Neural cell (in vitro differentiated cells): ENCODE measurements around the gene HDAC7. TPM values are rescaled to one million over a fixed set of nuclear protein-coding genes. Genes with fewer than 3 reads are reported as not detected.
A peak's percentile ranks its signal among the peaks of the same experiment; 100 is the strongest.

Experiments
- H2AFZ ChIP-seq: fragments of 200-600, 300-800 bp; sonication (generic), shearing (Covaris generic); 2 replicates; pipeline ENCODE4 v1.6.0; 2014; ENCODE audit warnings: low read depth, mild to moderate bottlenecking, antibody characterized with exemption, low read length, moderate library complexity
- H3F3A ChIP-seq: fragments of 200-600 bp; shearing (Covaris generic); 2 replicates; pipeline ENCODE4 v1.6.1; 2016; ENCODE audit warnings: mild to moderate bottlenecking, moderate library complexity, mixed read lengths, antibody characterized with exemption, low read length; ENCODE audit not compliant: insufficient read depth, poor library complexity, severe bottlenecking
- H3K27ac ChIP-seq: fragments of 200-600, 300-800 bp; sonication (generic), shearing (Covaris generic); 2 replicates; pipeline ENCODE4 v1.5.1; 2014; ENCODE audit warnings: mild to moderate bottlenecking, low read length, moderate library complexity
- H3K27me3 ChIP-seq: fragments of 300-800, 200-600 bp; sonication (generic), shearing (Covaris generic); 2 replicates; pipeline ENCODE4 v1.6.0; 2014; ENCODE audit warnings: mild to moderate bottlenecking, low read depth, low read length, moderate library complexity; ENCODE audit not compliant: insufficient read depth
- H3K36me3 ChIP-seq: fragments of 300-800, 200-600 bp; sonication (generic), shearing (Covaris generic); 2 replicates; pipeline ENCODE4 v1.5.1; 2014; ENCODE audit warnings: mild to moderate bottlenecking, antibody characterized with exemption, low read length, moderate library complexity; ENCODE audit not compliant: insufficient read depth
- H3K4me2 ChIP-seq: fragments of 300-800, 200-600 bp; sonication (generic), shearing (Covaris generic); 2 replicates; pipeline ENCODE4 v1.6.0; 2014; ENCODE audit warnings: mild to moderate bottlenecking, low read length
- H3K4me3 ChIP-seq: fragments of 300-800, 200-600 bp; sonication (generic), shearing (Covaris generic); 2 replicates; pipeline ENCODE4 v1.5.1; 2014; ENCODE audit warnings: mild to moderate bottlenecking, low read length, moderate library complexity
- H3K79me2 ChIP-seq: fragments of 200-600 bp; shearing (Covaris generic); replicated peaks from 2 replicates; pipeline ENCODE4 v1.6.0; 2014; ENCODE audit warnings: mild to moderate bottlenecking, low read length, moderate library complexity; ENCODE audit not compliant: insufficient read depth
- H3K9ac ChIP-seq: fragments of 300-800, 200-600 bp; sonication (generic), shearing (Covaris generic); 2 replicates; pipeline ENCODE4 v1.6.1; 2016; ENCODE audit warnings: mild to moderate bottlenecking, low read length, mixed read lengths
- H3K9me2 ChIP-seq: fragments of 200-600 bp; shearing (Covaris generic); 2 replicates; pipeline ENCODE4 v1.6.1; 2016; ENCODE audit warnings: mild to moderate bottlenecking, low read length, mixed read lengths; ENCODE audit not compliant: insufficient read depth
- H3K9me3 ChIP-seq: fragments of 200-600, 300-800 bp; sonication (generic), shearing (Covaris generic); 2 replicates; pipeline ENCODE4 v1.6.1; 2016; ENCODE audit warnings: mild to moderate bottlenecking, mixed run types, low read length, moderate library complexity, mixed read lengths
- H4K20me1 ChIP-seq: fragments of 200-600 bp; shearing (Covaris generic); 2 replicates; pipeline ENCODE4 v1.6.1; 2016; ENCODE audit warnings: mild to moderate bottlenecking, mixed run types; ENCODE audit not compliant: insufficient read depth
- CTCF ChIP-seq: fragments of 450-650 bp; IDR thresholded peaks from 2 replicates; pipeline ENCODE4 v1.5.1; 2014; ENCODE audit warnings: antibody characterized with exemption, mild to moderate bottlenecking, moderate library complexity; ENCODE audit not compliant: poor library complexity, severe bottlenecking
- EP300 ChIP-seq: fragments of 450-650 bp; conservative IDR thresholded peaks from 2 replicates; pipeline ENCODE4 v1.6.1; 2014; ENCODE audit warnings: antibody characterized with exemption, mild to moderate bottlenecking, moderate library complexity; ENCODE audit not compliant: poor library complexity, severe bottlenecking
- EZH2 ChIP-seq: fragments of 200-600, 300-800 bp; shearing (Covaris generic), sonication (generic); IDR thresholded peaks from 2 replicates; pipeline ENCODE4 v1.6.1; 2014; ENCODE audit warnings: antibody characterized with exemption, low read length, borderline replicate concordance, mild to moderate bottlenecking; ENCODE audit not compliant: insufficient read depth, poor library complexity, severe bottlenecking
- MXI1 ChIP-seq: fragments of 450-650 bp; conservative IDR thresholded peaks from 2 replicates; pipeline ENCODE4 v1.6.1; 2014; ENCODE audit warnings: antibody characterized with exemption, mild to moderate bottlenecking; ENCODE audit not compliant: poor library complexity, severe bottlenecking
- RAD21 ChIP-seq: fragments of 450-650 bp; conservative IDR thresholded peaks from 2 replicates; pipeline ENCODE4 v1.6.1; 2014; ENCODE audit warnings: antibody characterized with exemption, mild to moderate bottlenecking, moderate library complexity
- REST ChIP-seq: IDR thresholded peaks from 2 replicates; pipeline ENCODE4 v1.6.1; 2012; ENCODE audit warnings: borderline replicate concordance
- SMC3 ChIP-seq: fragments of 450-650 bp; conservative IDR thresholded peaks from 2 replicates; pipeline ENCODE4 v1.6.1; 2014; ENCODE audit warnings: antibody characterized with exemption, mild to moderate bottlenecking, moderate library complexity; ENCODE audit not compliant: poor library complexity
- TAF1 ChIP-seq: IDR thresholded peaks from 2 replicates; pipeline ENCODE4 v1.6.1; 2012; ENCODE audit warnings: low read depth
- polyA plus RNA-seq: library from polyadenylated mRNA; depleted of rRNA; stranded (reverse); fragments of >200 nt; gene quantifications from 2 replicates; pipeline ENCODE4 v1.2.3, GENCODE V29; 2014

HDAC7 gene
- polyA plus RNA-seq, 1 donor from 2014 or later: 30.2 TPM

DNA sequence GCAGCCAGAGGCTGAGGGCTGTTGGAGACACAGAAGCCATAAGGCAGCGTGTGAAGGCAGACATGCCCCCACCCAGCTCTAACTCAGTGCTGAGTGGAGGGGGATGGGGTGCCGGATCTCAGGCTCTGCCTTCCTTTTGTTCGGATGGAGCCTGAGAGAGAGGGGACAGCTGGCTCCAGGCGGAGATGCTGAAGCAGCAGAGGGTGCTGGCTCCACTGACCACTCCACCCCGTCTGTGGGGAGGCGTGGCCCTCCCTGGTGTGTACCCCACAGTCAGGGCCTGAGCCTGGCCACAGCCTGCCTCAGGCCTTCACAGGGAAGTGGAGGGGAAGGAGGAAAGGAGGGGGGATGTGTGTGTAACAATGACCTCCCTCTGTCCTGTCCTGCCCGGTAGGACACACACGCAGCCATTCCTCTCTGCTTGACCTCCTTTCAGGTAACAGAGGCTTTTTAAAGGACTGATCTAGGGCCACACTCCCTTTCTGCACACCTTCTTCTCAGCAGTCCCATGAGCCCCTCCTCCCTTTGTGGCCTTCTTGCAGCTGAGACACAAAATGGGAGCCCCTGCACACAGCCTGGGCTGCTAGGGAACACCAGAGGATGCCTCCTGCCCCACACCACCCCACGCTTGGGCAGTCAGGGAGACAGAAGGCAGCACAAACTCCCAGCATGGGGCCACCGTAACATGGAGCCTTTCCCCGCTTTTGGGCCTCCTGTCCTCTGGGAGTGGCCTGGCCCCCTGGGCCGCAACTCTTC, 84.8 kb downstream of the HDAC7 start:
- H3K9me3 ChIP-seq: no peaks in the 10 kb centered on the region
- TF ChIP-seq RAD21 (no peak), EP300 (no peak), MXI1 (no peak), EZH2 (no peak), SMC3 (no peak)
- no peaks in the 10 kb centered on the region for H3K27me3 ChIP-seq
- no peaks in the 10 kb centered on the region for H3K36me3 ChIP-seq
- H3F3A ChIP-seq: no peaks in the 10 kb centered on the region
- H3K27ac ChIP-seq: no peak overlapping the region
- no peaks in the 10 kb centered on the region for H4K20me1 ChIP-seq
- no peak overlapping the region for H3K4me2 ChIP-seq
- no peaks in the 10 kb centered on the region for H3K9me2 ChIP-seq
- H3K4me3 ChIP-seq: no peak overlapping the region
- H3K79me2 ChIP-seq: no peaks in the 10 kb centered on the region
- H2AFZ ChIP-seq: peak overlapping the region; percentile 27
- H3K9ac ChIP-seq: peak overlapping the region; percentile 52

GRCh38 chr12:47733142-47733541, 86.6 kb downstream of the HDAC7 start:
- TF ChIP-seq EP300 (no peak), TAF1 (no peak), RAD21 (no peak), EZH2 (no peak), REST (no peak), CTCF (no peak)

More at GRCh38 chr12:47733142-47733541, 86.6 kb downstream of the HDAC7 start:
- Histone ChIP-seq H3K36me3 (no peaks in the 10 kb centered on the region), H3K79me2 (no peaks in the 10 kb centered on the region), H3K4me2 (no peak overlapping the region), H3F3A (no peaks in the 10 kb centered on the region), H3K9ac (no peak overlapping the region), H2AFZ (no peak overlapping the region), H3K9me3 (no peaks in the 10 kb centered on the region), H3K27me3 (no peaks in the 10 kb centered on the region), H4K20me1 (no peaks in the 10 kb centered on the region), H3K27ac (no peak overlapping the region), H3K4me3 (no peak overlapping the region), H3K9me2 (no peaks in the 10 kb centered on the region)

Other genes starting within 250 kb of the HDAC7 start
- 33.8 and 39.7 TPM in 2 replicates for gene RPAP3, start 113.9 kb downstream of the HDAC7 start, polyA plus RNA-seq
- gene ENDOU, start 94.4 kb downstream of the HDAC7 start, polyA plus RNA-seq: not detected in 2 replicates
- 0.30 and 1.5 TPM in 2 replicates for gene RAPGEF3, start 61.0 kb downstream of the HDAC7 start, polyA plus RNA-seq
- gene SLC48A1, start 46.7 kb downstream of the HDAC7 start, polyA plus RNA-seq: 8.0 and 8.5 TPM in 2 replicates
- gene VDR, start 85.1 kb upstream of the HDAC7 start, polyA plus RNA-seq: not detected in 2 replicates
- 286 and 290 TPM in 2 replicates for gene TMEM106C, start 143.7 kb upstream of the HDAC7 start, polyA plus RNA-seq
- 1.2 and 1.3 TPM in 2 replicates for gene COL2A1, start 184.6 kb upstream of the HDAC7 start, polyA plus RNA-seq